ENCODE measurements around the gene FTMT.
"Not testable (repeated sequence)": the region's sequence is repeated elsewhere in the genome, so short reads cannot be mapped to it uniquely, and the experiment has no call there.

Gene FTMT

DNA sequence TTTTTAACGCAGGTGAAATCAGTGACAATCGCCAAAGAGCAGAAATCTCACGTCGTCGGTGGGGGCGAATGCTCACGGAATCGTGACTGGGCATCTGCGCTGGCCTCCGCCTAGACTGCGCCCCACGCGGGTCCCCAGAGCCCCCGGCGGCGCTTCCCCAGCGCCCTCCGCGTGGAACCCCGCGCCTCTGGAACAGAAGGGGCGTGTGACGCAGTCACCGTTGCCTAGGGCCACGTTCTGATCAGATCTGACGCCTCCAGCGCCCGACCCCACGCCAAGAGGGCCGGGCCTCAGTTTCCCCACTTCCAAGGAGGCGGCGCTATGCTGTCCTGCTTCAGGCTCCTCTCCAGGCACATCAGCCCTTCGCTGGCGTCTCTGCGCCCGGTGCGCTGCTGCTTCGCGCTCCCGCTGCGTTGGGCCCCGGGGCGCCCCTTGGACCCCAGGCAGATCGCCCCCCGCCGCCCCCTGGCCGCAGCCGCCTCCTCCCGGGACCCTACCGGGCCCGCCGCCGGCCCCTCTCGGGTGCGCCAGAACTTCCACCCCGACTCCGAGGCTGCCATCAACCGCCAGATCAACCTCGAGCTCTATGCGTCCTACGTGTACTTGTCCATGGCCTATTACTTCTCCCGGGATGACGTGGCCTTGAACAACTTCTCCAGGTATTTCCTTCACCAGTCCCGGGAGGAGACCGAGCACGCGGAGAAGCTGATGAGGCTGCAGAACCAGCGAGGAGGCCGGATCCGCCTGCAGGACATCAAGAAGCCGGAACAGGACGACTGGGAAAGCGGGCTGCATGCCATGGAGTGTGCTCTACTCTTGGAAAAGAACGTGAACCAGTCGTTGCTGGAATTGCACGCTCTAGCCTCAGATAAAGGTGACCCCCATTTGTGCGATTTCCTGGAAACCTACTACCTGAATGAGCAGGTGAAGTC is at the start of gene FTMT:
Gene FTMT (plus strand): TSS at position 240 of the 932 bp plus-strand sequence. CDS start 82 bp downstream, at position 322.
- no peak for DNase-seq

DNA sequence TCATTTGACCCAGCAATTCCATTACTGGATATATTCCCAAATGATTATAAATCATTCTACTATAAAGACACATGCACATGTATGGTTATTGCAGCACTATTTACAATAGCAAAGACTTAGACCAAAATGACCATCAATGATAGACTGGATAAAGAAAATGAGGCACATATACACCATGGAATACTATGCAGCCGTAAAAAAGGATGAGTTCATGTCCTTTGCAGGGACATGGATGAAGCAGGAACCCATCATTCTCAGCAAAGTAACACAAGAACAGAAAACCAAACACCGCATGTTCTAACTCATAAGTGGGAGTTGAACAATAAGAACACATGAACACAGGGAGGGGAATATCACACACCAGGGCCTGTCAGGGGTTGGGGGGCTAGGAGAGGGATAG is 46.4 kb upstream of the FTMT start:
- DNase-seq: not testable (repeated sequence)

DNA sequence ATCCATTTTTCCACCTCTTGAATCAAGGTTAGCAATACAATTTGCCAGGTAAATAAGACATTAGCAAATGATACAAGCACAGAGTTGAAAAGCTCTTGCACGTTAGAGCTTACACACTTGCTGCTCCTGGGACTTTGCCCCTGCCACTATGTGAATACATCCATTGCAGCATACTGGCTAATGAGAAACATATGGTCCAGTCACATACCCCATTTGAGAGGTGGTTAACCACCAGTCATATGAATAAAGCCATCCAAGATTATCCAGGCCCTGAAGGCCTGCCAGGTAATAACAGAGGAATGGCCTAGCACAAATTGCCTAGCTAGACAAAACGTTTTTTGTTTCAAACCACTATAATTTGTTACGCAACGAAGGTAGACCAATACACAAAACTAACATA is 45.8 kb upstream of the FTMT start:
- DNase-seq: no peak

DNA sequence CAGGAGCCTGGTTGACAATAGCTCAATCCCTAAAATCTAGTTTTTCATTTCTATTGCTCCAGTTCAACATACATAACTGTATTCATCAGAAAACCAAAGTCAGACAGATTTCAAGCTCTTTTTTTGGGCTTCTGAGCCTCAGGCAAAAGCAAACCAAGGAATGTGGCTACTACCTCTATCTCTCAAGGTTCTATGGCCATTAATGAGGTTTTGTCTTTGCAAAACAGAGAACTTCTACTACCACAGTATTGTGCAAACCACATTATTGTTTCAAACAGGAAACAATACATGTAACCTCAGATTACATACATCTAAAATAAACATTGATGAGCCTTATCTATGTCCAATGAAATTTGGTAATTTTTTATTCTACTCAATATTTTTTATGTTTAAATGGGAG is 35.5 kb upstream of the FTMT start:
- no peak for DNase-seq

DNA sequence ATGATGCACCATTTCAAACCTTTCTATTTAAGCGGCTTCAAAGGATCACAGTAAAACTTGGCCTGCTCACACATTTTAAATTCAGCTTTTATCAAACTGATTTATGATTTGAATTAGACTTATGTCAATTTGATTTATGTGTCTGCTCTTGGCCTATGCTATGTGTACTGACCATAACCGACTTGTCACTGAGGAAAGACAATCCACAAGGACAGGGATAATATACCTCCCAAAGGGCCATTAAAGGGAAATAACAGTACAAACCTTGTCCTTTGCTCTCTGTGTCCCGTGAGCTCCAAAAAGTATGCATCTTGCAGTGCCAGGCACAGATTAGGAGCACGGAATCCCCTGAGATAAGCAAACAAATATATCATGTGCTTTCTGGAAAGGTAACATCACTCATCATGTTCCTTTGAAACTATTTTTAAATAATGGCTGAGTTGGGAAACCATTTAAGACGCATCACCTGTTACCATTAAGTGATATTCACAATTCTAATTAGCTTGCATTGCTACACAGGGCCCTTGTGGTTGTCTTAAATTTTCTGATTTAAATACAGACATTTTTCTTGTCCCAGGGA is 31.9 kb upstream of the FTMT start:
- no peak for DNase-seq

DNA sequence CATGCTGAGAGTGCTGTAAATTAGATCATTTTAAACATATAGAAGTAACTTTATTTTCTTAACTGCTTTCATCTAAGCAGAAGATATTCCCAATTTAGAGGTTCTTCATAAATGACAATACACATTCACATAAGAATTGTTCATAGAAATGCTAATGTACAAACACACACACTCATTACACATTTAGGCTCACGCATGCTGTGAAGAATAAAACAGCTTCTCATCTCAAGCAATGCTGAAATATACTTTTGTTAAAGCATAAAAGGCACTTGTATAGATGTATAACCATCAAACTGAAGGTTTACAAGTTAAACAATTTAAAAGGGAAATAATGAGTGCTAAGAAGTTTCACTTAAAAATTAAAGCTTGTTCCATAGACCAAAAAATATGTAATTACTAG is 18.1 kb upstream of the FTMT start:
- DNase-seq: peak; percentile 16

DNA sequence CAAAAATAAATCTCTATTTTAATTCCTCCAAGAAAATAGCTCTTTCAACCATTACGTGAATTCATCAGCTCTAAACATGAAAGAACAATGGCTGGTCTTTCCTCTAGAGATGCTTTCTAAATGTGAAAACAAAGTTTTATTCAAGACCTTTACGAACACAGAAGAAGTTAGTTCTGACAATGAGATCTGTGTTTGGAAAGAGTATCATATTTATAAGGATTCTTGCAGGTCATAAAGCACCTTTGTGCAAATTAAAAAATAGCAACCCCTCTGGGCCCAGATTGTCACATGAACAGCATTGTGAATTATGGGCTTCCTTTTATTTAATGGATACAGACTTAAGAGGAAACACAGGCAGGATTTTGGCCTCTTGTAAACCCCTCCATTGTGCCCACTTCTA is 17.7 kb upstream of the FTMT start:
- DNase-seq: peak; percentile 6

DNA sequence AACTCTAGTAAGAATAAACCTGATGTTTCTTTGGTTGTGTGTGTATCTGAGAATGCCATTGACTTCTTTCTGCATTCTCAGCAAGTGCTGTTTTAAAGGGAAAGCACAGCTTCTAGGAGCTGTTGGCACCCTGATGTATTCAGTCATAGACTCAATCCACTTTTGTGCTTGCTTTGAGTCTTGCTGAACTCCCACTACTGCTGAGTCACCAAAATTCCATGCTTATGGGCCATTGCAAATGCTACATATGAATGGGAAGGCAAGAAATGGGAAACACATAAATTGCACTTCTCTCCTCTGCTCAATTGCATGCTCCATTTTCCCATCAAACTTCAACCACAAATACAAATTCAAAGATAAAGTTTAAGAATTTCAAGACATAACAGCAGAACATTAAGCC is 9.8 kb upstream of the FTMT start:
- DNase-seq: no peak

DNA sequence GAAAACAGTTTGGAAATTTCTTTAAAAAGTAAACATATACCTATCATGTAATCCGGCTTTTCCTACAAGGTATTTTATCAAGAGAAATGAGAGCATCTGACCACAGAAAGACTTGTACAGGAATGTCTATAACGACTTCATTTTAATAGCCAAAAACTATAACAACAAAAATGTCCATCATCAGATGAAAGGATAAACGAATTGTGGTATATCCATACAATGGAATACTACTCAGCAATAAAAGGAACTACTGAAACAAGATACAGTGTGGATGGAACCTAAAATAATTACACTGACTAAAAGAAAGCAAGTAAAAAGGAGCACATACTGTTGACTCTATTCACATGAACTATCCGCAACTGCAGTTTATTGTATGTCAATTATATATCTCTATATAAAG is 1.4 kb upstream of the FTMT start:
- no peak for DNase-seq

DNA sequence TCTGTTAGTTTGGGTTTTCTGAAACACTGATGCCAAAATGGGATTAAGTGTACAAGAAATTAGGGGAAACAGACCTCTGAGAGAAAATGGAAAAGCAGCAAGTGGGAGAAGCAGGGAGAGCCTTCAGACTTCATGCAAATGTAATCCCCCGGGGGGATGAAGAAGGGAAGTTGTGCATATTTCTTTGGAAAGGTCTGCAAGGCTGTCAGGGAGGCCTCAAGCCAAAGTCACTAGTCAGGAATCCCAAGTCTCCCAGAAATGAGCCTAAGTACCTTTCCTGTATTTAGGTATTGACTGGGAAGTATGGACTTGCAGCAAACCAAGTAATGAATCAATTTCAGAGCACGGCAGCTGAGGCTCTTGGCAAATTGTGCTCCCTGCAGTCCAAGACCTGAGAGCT is 2.2 kb downstream of the FTMT start:
- no peak for DNase-seq

DNA sequence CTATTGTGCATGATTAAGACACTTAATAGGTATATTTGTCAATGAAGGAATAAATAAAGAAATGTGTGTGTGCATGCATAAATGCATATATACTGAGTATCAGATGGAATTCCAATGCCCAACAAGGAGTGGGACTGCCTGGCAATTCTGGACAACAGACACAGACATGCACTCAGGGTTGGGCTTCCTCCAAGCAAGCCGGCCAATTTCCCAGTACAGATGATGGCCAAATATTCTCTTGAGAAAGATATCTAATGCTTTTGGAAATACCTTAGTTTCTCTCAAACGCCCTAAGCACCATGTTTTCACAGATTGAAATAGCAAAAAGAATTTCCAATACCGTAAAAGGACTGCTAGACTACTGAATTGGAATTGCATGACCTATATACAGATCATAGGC is 11.1 kb downstream of the FTMT start:
- no peak for DNase-seq

DNA sequence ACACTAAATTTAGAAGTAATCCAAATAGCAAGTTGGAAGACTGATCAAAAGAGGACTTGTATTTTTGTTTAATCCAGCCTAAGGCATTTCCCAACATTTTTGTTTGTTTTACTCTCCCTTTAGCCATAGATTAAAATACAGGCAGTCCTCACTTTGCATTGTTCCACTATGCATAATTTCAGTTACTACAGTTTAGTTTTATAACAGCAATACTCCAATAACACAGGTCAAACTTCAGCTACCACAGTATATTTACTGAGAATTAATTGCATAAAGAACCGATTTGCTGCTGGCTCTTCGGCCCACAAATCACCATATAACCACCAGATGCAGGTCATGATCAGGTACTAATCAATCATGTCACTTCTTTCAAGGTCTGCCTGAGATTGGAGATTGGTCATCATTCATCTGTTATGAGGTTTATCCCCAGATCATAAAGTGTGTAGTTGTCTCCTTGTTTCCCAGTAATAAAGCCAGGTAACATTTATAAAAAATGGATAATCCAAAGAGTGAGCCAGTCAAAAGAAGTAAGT is 12.1 kb downstream of the FTMT start:
- no peak for DNase-seq

DNA sequence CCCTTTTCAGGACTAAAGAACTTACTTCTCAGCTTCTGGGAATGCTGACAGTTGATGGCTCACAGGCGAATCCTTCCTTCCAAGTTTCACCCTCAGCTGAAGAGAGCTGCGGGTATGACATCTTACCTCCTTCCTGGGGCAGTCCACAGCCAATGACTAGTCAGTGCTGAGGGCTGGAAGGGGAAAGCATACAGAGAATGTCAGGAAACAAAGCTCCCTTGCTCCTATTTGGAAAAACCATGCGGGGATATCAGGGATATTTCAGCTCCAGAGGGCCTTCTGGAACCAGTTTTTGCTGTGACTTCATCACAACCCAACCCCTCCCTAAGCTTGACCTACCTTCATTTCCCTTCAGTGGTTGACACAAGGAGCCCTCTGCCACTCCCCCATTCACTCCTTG is 15.7 kb downstream of the FTMT start:
- no peak for DNase-seq

DNA sequence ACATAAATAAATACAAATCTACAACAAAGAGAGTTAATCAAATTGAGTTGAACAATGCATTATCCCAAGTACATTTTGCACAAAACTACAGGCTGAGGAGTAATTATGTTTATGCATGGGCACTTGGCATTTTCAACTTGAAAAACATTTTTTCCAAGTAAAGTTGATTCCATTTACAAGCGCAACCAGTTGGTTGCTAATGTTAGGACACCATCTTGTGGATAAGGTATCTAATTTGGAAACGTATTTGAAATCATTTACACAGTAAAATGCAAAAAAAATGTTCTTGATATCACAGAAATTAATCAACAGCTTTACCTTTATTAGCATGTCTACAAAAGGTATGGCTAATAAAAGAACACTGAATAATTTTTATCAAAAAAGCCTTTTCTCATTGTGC is 18.8 kb downstream of the FTMT start:
- peak; percentile 28 for DNase-seq

DNA sequence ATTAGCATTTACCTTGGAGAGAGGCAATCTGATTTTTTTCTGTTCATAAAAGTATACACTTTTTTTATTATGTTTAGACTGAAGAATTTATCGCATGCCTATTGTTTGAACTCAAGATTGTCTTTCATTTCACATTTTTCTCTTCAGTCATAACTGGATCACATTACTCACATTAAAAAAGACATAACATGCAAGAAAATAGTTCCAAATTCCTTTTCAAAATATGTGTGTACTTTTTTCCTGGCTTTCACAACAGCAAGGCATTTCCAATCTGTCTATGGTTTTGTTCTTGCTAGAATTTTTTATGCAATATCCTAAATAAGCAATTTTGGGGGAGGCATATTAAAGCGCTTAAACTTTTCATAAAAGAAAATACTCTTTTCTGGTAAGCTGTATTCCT is 21.2 kb downstream of the FTMT start:
- no peak for DNase-seq

DNA sequence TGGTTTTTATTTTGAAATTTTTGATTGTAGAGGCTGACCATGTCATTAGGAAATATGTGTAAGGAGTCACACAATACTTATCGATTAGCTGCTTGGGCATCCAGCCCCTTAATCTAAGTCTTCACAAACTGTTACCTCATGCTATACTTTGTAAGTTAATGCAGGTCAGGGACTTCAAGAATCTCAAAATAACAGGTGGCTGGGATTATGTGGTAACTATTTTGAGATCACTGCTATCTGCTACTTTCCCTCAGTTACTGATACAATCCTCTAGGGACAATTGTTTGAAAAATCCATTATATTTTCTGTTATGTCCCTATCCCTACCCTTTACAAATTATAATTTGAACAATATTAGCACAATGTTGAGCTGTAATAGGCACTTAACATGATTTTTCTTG is 21.7 kb downstream of the FTMT start:
- DNase-seq: no peak

DNA sequence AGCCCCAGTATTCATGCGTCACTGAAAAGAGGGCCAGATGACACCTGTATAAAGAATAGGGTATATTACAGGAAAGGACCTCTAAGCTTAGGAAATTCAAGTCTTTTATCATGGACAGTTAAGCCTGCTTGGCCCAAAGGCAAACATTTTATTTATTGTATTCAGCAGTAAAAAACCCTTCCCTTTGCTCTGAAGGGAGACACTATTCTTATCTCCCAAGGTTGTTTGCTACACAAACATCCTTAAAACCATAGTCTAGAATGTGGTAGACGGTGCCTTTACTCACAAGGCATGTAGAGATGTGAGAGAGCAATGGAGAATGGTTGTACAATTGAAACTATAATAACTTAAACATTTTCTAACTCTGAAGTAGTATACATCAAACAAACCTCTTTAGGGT is 33.9 kb downstream of the FTMT start:
- DNase-seq: no peak

DNA sequence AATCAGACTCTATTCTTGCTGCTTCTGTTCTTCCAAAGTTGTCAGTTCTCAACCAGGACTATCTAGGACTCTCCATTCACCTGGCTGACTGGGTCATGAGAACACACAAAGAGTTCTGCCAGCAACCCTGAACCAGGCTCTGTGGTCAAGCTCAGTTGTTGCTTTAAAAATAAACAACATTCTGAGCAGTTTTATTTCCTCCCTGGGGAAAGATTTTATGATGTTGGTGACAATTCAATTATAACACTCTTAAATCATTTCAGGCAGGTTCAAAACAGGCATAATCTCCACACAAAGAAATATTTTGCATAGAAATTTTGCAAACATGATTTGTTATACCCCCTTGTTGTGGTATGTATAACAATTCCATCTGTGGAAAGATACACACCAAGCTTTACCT is 36.0 kb downstream of the FTMT start:
- no peak for DNase-seq

DNA sequence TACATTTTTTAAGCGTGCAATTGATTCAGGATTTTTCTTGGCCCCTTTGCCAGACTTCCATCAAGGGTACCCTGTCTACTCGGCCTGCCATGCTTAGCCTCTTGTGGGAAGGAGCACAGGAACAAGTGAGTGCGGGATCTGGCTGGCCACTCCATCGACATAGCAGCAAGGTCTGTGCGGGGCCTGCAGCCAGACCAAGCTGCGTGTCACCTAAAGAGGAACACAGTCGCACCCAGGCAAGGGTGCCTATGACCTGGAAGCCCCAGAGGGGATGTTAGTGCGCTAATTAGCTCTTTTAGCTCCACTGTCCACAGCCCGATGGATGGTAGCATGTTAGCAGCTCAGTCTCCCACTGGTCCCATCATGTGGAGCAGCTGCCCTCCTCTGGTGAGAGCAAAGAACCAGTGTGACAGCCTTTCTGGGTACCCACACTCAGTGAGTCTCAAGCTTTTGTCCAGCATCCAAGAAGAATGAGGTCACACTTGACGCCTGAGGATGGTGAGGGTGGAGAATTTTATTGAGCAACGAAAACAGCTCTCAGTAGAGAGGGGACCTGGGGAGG is 38.7 kb downstream of the FTMT start:
- DNase-seq: no peak

DNA sequence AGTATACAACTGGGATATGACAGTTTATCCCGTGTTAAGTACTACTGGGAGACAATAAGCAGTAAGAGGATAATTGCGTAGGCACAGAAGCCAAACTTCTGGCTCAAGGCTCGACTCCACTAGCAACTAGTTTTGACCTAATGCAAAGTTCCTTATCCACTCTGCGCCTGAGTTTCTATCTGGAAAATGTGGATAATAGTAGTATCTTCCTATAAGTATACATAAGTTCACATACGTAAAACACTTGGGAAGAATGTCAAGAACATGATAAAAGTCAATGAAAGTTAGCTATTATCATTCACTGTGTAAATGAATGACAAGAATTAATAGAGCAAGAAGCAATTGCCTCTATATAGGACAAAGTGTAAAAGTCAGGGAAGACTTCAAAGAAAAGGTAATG is 45.7 kb downstream of the FTMT start:
- no peak for DNase-seq

DNA sequence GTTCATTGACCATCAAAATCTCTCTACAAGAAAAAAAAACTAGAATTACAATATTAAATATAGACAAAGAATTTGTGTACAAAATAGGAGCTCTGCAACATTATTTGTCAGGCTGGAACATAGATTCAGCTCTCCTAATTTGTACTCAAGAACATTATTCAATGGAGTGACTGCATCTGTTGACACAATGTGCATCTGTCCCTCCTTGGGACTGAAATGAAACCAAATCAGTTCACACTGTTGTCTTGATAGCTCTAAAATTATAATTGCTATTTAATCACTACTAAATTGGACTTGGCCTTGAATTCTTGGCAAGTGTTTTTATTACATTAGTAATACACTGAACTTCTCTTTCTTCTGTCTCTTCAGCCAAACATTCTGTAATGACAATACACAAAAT is 47.7 kb downstream of the FTMT start:
- no peak for DNase-seq
